ENCODE results near the gene SORT1. TPM values are rescaled to one million over a fixed set of nuclear protein-coding genes. Genes with fewer than 3 reads are reported as not detected.

The SORT1 gene
- total and polyA plus RNA-seq, 2 of the 4 experiments (the other 2 are of a cell fraction) = 15.8 to 16.7 TPM

DNA sequence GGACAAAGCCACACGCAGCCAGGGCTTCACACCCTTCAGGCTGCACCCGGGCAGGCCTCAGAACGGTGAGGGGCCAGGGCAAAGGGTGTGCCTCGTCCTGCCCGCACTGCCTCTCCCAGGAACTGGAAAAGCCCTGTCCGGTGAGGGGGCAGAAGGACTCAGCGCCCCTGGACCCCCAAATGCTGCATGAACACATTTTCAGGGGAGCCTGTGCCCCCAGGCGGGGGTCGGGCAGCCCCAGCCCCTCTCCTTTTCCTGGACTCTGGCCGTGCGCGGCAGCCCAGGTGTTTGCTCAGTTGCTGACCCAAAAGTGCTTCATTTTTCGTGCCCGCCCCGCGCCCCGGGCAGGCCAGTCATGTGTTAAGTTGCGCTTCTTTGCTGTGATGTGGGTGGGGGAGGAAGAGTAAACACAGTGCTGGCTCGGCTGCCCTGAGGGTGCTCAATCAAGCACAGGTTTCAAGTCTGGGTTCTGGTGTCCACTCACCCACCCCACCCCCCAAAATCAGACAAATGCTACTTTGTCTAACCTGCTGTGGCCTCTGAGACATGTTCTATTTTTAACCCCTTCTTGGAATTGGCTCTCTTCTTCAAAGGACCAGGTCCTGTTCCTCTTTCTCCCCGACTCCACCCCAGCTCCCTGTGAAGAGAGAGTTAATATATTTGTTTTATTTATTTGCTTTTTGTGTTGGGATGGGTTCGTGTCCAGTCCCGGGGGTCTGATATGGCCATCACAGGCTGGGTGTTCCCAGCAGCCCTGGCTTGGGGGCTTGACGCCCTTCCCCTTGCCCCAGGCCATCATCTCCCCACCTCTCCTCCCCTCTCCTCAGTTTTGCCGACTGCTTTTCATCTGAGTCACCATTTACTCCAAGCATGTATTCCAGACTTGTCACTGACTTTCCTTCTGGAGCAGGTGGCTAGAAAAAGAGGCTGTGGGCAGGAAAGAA, 122.9 kb downstream of the SORT1 start:
- no peaks in the 10 kb centered on the region for H4K20me1 ChIP-seq (ENCODE audit: insufficient read depth, low read length)
- H3K4me3 ChIP-seq (ENCODE audit: insufficient read depth, low read depth, low read length) = no peak overlapping the region
- BruUV-seq (replicated peaks) = no TSS peak
- peaks cover 5% of the 10 kb centered on the region; the same call in 1 of the 2 replicates for H3K9me1 ChIP-seq (ENCODE audit: insufficient read depth, low read length)
- peak overlapping the region; percentile 76 for H2BK20ac ChIP-seq (ENCODE audit: low read depth, low read length)
- H3K9ac ChIP-seq (ENCODE audit: low read depth, low read length) = no peak overlapping the region
- H3K23ac ChIP-seq (ENCODE audit: low read depth, low read length) = 0 out of 2 replicates have a peak overlapping the region, but pooled peaks have one; percentile 25
- peaks cover 14% of the 10 kb centered on the region for H3K4me1 ChIP-seq (ENCODE audit: control insufficient read depth, insufficient read depth, low read length)
- H3K4me2 ChIP-seq (ENCODE audit: low read depth, low read length) = peak overlapping the region; percentile 20
- H2AK5ac ChIP-seq (ENCODE audit: low read depth, low read length) = peak overlapping the region; percentile 91
- H2BK120ac ChIP-seq (ENCODE audit: low read depth, low read length) = peak overlapping the region; percentile 73
- H3K14ac ChIP-seq (replicated peaks; ENCODE audit: low read depth, low read length) = 0 out of 2 replicates have a peak overlapping the region, but pooled peaks have one; percentile 45
- peak overlapping the region; percentile 52 for H2BK5ac ChIP-seq (ENCODE audit: low read depth, low read length, poor library complexity, severe bottlenecking)
- TF ChIP-seq BHLHE40 (IDR thresholded peaks at IDR 0.05; ENCODE audit: low read depth, low read length) (peak; percentile 56), CEBPB (IDR thresholded peaks at IDR 0.05; ENCODE audit: low read depth, low read length) (peak; percentile 95), MXI1 (IDR thresholded peaks at IDR 0.05; ENCODE audit: borderline replicate concordance, low read depth, low read length) (peak; percentile 32; the same call in 1 of the 2 replicates), CHD1 (IDR thresholded peaks at IDR 0.05; ENCODE audit: low read depth, low read length) (no peak), RCOR1 (IDR thresholded peaks at IDR 0.05; ENCODE audit: insufficient replicate concordance, low read length) (peak; percentile 56), RAD21 (IDR thresholded peaks at IDR 0.05; ENCODE audit: low read length) (no peak), MAFK (IDR thresholded peaks at IDR 0.05; ENCODE audit: low read depth, low read length) (no peak), SMC3 (IDR thresholded peaks at IDR 0.05; ENCODE audit: low read depth, low read length) (no peak), MAZ (IDR thresholded peaks at IDR 0.05; ENCODE audit: borderline replicate concordance, low read depth, low read length) (peak; percentile 27; the same call in 1 of the 2 replicates)
- TF ChIP-seq, protein P1, sequence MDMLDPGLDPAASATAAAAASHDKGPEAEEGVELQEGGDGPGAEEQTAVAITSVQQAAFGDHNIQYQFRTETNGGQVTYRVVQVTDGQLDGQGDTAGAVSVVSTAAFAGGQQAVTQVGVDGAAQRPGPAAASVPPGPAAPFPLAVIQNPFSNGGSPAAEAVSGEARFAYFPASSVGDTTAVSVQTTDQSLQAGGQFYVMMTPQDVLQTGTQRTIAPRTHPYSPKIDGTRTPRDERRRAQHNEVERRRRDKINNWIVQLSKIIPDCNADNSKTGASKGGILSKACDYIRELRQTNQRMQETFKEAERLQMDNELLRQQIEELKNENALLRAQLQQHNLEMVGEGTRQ (IDR thresholded peaks at IDR 0.05; ENCODE audit: low read depth, low read length) = peak; percentile 22; the same call in 1 of the 2 replicates
- peaks cover 0 to 21% of the 10 kb centered on the region in 2 experiments for H3K79me1 ChIP-seq (ENCODE audit: low read depth in 1 of 2, low read length in 2 of 2)
- H3K36me3 ChIP-seq (ENCODE audit: control insufficient read depth, insufficient read depth, low read length) = peaks cover under 1% of the 10 kb centered on the region
- ATAC-seq (ENCODE audit: low read depth) (peak; percentile 69), DNase-seq (peak; percentile 75)
- H2AK9ac ChIP-seq (replicated peaks; ENCODE audit: low read depth, low read length, poor library complexity) = peak overlapping the region; percentile 87
- 48% methylated on average over 8 of the region's 24 CpGs; no CpG with 5 or more reads in 1 of the 2 experiments for WGBS, 2 experiments (ENCODE audit: extremely low coverage in 2 of 2, insufficient read length in 1 of 2)
- dilution Hi-C loops (cut with HindIII; ENCODE audit: low sequenced_read_pairs, unreplicated experiment) (no loop called here), in situ Hi-C loops (cut with MboI; ENCODE audit: low sequenced_read_pairs) (loop anchor here (5.0 kb wide), 1 partner anchor 122 kb away; the partner anchor contains the start of gene SORT1), intact Hi-C loops (cut with micrococcal nuclease) (no loop called here)
- no peak overlapping the region for H3K56ac ChIP-seq (ENCODE audit: extremely low read depth, insufficient read depth, low read length)
- ChIA-PET CTCF (no interaction called here), POLR2A (ENCODE audit: unreplicated experiment) (no interaction called here)
- peak overlapping the region; percentile 22; the same call in 1 of the 2 replicates for H3K18ac ChIP-seq (ENCODE audit: low read depth, low read length)
- H3K9me3 ChIP-seq (ENCODE audit: control insufficient read depth, insufficient read depth, low read length) = no peaks in the 10 kb centered on the region
- H2AFZ ChIP-seq (replicated peaks; ENCODE audit: low read length, poor library complexity) = peak overlapping the region; percentile 75
- H3K27me3 ChIP-seq (ENCODE audit: control insufficient read depth, insufficient read depth, low read length) = no peaks in the 10 kb centered on the region
- peak overlapping the region in 1 of 2 experiments; percentile 62; a peak in 2 of 4 replicates for H4K8ac ChIP-seq (ENCODE audit: low read depth in 2 of 2, low read length in 2 of 2)
- H3K27ac ChIP-seq (ENCODE audit: insufficient read depth, low read length) = peak overlapping the region; percentile 12; the same call in 1 of the 2 replicates
- H4K5ac ChIP-seq (ENCODE audit: low read depth, low read length) = no peak overlapping the region; the same call in 1 of the 2 replicates
- H3K4ac ChIP-seq (ENCODE audit: low read depth, low read length) = peak overlapping the region; percentile 62
- H2BK15ac ChIP-seq (ENCODE audit: low read depth, low read length) = peak overlapping the region; percentile 64; the same call in 1 of the 3 replicates
- peak overlapping the region; percentile 63 for H4K91ac ChIP-seq (ENCODE audit: insufficient read depth, low read depth, low read length)
